GM12891 (cell line): ENCODE results near the gene EFHC1.

Source experiments
- DNase-seq: peaks from one replicate; pipeline ENCODE4 v3.0.0; 2011; ENCODE audit warnings: low spot score; ENCODE audit not compliant: insufficient read length
- FAIRE-seq: peaks from 2 replicates; lab custom pipeline; 2011; peaks lifted over from hg19 to GRCh38; lab: Jason Lieb, UNC
- PAX5 ChIP-seq: IDR thresholded peaks from 2 replicates; pipeline ENCODE4 v1.6.1; 2011; ENCODE audit warnings: low read length, moderate library complexity, mild to moderate bottlenecking; ENCODE audit not compliant: insufficient read depth, severe bottlenecking
- POLR2A ChIP-seq: IDR thresholded peaks from 2 replicates; pipeline ENCODE4 v1.6.1; 2011; ENCODE audit warnings: low read depth, low read length, control low read depth
- POLR2AphosphoS5 ChIP-seq: IDR thresholded peaks from 2 replicates; pipeline ENCODE4 v1.6.1; 2011; ENCODE audit warnings: low read depth, low read length, control low read depth
- POU2F2 ChIP-seq: IDR thresholded peaks from 2 replicates; pipeline ENCODE4 v1.6.1; 2011; ENCODE audit warnings: low read depth, mild to moderate bottlenecking, control low read depth, low read length, moderate library complexity
- SPI1 ChIP-seq: IDR thresholded peaks from 2 replicates; pipeline ENCODE4 v1.6.1; 2011; ENCODE audit warnings: low read depth, low read length, control low read depth
- TAF1 ChIP-seq: IDR thresholded peaks from 2 replicates; pipeline ENCODE4 v1.6.1; 2011; ENCODE audit warnings: low read depth, low read length, control low read depth

Gene EFHC1

DNA sequence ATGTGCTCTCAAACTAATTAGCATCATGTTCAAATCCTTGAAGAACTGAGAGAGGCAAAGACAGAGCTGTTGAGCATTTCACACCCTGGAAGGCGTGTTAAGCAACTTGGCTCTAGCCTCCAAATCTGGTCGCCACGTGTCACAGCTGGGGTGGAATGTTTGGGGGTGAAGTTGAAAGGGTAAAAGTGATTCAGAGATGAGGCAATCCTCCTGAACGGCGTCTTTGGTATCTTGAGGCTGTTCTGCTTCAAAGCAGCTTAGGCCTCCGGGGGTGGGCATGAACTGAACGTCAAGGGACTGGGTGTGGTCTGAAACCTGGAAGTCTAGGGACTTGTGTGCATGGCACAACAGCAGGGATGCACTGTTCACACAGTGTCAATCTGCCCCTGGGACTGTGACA is 94.4 kb downstream of the EFHC1 start:
- FAIRE-seq, result no peak
- DNase-seq, result no peak
- TF ChIP-seq POLR2AphosphoS5 (no peak), TAF1 (no peak), PAX5 (no peak), SPI1 (no peak), POU2F2 (no peak), POLR2A (no peak)

DNA sequence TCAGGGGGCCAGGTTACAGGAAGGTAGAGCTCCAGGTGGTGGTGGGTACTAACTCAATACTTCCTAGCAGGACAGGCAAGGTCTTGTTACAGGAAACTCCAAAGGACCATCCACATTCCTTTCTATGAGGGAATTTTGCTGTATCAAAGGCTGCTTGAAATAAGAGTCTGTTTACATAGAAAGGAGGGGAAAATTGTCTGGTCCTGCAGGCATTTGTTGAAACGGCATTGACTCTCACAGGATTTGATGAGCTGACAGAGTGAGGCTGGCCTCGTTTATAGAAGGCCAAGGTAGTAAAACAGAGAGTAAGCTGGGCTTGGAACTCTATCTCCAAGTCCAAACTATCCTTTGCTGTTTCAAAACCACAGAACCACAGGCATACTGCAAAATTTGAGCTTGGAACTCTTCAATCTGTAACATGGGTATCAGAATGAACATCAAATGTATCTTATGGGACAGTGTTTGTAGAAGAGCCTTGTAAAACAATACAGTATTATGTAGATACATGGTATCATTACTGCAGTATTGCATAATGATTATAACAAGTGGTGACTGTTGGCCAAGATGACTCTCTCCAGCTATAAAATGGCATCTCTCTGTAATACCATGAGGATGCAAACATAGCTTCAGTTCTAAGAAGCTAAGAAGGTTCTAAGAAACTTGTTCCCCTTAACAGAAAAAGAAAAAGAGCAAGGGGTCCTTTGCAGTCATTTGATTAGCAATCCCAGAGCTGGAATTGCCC is 95.2 kb downstream of the EFHC1 start:
- no peak for DNase-seq
- no peak for FAIRE-seq
- TF ChIP-seq SPI1 (no peak), TAF1 (no peak), PAX5 (no peak), POLR2A (no peak), POU2F2 (no peak), POLR2AphosphoS5 (no peak)

DNA sequence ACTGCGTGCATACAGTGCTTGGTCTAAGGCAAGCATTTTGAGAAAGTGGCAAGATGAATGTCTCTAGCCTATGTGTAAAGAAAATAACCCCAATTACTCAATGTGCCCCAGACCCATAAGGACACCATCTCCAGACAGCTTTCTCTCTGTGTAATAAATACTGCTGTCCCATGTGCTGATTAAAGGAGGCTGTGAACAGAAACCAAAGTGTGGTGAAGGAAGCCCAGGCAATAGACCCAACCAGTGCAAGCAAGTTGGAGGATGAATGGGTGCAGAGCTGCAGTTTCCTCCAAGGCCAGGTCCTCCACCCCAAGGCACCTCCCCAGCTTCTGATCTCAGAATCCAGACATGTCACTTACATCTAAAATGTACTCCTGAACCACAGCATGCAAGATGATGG is 96.1 kb downstream of the EFHC1 start:
- TF ChIP-seq POLR2AphosphoS5 (no peak), POU2F2 (no peak)
- DNase-seq (no peak), FAIRE-seq (no peak)

DNA sequence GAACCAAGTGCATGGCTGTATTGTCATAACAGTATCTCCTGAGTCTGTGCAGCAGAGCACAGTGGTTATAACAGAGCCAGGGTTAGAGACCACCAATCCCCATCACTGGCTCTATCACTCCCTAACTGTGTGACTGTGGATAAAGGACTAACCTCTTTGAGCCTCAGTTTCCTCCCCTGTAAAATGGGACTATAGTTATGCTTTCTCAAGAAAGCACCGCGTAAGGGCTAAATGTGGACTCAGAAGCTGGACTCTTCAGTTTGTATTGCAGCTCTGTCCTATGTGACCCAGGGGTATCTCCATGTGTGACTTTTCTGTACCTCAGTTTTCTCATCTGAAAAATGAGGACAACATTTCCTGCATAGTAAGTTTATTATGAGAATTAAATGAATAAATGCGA is 96.8 kb downstream of the EFHC1 start:
- TF ChIP-seq SPI1 (no peak), POLR2A (no peak), TAF1 (no peak), PAX5 (no peak), POLR2AphosphoS5 (no peak), POU2F2 (no peak)
- DNase-seq, result no peak
- FAIRE-seq, result no peak

DNA sequence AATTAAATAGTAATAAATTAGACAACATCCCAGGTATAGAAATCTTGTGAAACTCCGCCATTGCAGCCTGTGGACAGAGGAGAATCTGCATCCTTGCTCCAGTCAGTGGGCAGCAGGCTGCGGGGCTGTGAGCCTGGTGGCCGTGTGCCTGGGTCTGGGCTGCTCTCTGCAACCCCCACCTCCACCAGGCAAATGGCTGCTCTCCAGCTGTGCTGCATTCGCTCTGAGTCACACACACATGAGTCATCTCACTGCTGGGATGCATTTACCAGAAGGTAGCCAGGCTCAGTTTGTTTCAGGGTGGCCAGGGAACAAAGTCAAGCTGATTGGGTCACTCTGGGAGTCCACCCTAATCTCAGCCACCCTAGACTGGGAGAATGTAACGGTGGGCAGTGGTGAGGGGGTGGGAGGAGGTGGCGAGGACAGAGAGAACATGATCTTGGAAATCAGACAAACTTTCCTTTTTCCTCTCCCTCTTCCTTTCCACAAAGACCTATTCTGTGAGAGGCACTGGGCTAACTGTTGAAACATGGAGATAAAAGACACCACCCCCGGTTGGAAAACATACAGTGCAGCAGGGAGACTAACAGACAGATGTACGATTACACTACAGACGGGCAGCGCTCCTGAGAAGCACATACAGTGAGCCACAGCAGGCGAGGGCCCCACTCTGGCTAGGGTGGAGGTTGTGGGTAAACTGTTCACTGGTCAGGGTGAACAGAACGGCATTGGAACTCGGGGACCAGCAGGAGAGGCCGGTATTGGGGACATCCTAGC is 97.5 kb downstream of the EFHC1 start:
- TF ChIP-seq PAX5 (no peak), SPI1 (no peak), TAF1 (no peak), POLR2A (no peak), POLR2AphosphoS5 (no peak), POU2F2 (no peak)
- peak; percentile 78 for FAIRE-seq
- DNase-seq, result no peak

DNA sequence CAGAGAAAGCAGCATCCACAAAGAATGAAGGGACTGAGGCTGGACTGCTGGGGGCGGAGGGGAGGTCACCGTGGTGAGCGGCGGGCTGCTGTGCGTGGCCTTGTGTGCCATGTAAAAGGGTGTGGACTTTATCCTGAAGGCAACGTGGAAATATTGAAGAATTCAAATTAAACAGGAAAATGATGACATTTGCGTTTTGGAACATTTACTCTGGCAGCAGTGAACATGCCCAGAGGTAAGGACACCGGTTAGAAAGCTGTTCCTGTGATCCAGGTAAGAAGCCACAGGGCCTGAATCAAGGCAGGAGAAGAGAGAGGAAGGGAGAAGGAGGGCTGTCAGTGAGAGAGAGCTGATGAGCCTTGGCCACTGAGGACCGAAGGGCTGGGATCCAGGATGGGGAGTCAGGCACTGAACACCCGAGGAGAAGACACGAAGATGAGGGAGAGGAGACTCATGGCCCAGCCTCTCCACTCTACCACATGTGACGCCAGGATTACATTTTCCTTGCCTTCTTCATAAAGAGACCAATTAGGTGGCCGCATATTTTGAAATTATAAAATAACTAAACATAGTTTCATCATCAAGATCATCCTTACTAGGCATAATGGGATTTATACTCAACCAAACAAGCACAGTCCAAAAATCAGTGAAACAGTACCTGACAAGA is 98.3 kb downstream of the EFHC1 start:
- TF ChIP-seq POLR2AphosphoS5, result no peak
- TF ChIP-seq POU2F2, result no peak
- TF ChIP-seq POLR2A, result no peak
- TF ChIP-seq SPI1, result no peak
- TF ChIP-seq PAX5, result no peak
- no peak for TF ChIP-seq TAF1
- DNase-seq (no peak), FAIRE-seq (no peak)

DNA sequence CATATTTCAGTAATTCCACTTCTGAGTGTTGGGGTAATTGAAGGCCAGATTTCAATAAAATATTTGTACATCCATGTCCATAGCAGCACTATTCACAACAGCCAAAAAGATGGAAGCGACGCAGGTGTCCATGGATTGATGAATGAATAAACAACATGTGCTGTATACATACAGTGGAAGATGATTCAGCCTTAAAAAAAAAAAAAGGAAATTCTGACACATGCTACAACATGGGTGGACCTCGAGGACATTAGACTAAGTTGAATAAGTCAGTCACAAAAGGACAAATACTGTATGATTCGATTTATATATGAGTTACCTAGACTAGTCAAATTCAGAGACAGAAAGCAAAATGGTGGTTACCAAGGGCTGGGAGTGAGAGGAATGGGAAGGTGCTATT is 99.5 kb downstream of the EFHC1 start:
- no peak for DNase-seq
- no peak for FAIRE-seq
- TF ChIP-seq POLR2AphosphoS5 (no peak), TAF1 (no peak), POU2F2 (no peak), SPI1 (no peak), PAX5 (no peak), POLR2A (no peak)

DNA sequence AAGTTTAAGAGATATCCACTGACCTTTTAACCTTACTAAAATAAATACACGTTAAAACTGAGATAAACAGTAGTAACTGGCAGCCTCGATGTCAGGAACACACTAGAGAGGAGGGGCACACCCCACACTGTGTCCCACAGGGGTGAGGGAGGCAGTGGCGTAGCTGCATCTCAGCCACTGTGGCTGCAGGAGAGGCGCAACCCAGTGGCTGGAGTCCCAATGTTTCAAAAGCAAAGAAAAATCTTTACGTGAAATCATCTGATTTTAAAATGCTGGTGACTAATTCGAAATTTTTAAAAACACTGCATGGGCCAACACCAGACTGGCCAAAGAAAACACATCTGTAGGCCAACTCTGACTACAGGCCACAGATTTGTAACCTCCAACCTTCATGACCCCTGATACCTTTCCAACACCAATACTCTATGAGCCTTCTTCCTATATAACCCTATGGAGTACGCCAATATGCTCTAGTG is 102.0 kb downstream of the EFHC1 start:
- FAIRE-seq (no peak), DNase-seq (no peak)
- TF ChIP-seq PAX5, result no peak
- no peak for TF ChIP-seq POLR2AphosphoS5
- TF ChIP-seq POU2F2, result no peak
- TF ChIP-seq SPI1, result no peak
- no peak for TF ChIP-seq TAF1
- TF ChIP-seq POLR2A, result no peak

DNA sequence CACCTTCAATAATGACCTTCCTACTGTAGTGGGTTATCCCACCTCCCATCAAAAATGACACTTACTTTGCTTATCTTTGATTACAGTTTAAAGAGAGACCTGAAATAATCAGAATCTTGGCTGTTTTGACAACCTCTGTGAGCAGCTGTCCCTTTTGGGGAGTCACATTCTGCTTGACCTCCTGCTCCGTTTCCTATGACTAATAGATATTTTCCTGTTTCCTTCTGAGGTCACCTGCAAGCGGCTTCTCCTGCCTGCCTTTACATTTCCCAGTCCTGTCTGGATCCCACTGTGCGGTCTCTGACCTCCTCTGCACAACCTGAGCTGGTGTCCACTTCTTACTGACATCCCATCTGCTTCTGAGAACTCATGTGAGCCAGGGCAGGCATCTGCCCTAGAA is 102.5 kb downstream of the EFHC1 start:
- DNase-seq (no peak), FAIRE-seq (no peak)
- TF ChIP-seq SPI1, result no peak
- TF ChIP-seq PAX5, result no peak
- no peak for TF ChIP-seq POLR2A
